HG03139 (cell line): ENCODE data around the gene ZMIZ1.

Source experiments
- ATAC-seq: cut with Tn5 transposase; IDR thresholded peaks from one replicate; pipeline ENCODE4 v1.9.1; 2021; ENCODE audit not compliant: unreplicated experiment

ZMIZ1 gene

GRCh38 chr10:79183468-79183865, 114.7 kb downstream of the ZMIZ1 start:
- no peak for ATAC-seq

- ATAC-seq, result no peak
Observed at GRCh38 chr10:79184145-79184625, 115.4 kb downstream of the ZMIZ1 start.

GRCh38 chr10:79184657-79185056, 115.9 kb downstream of the ZMIZ1 start:
- ATAC-seq, result no peak

GRCh38 chr10:79185067-79185774, 116.5 kb downstream of the ZMIZ1 start:
- ATAC-seq, result no peak

- no peak for ATAC-seq
Observed at GRCh38 chr10:79185796-79186374, 117.1 kb downstream of the ZMIZ1 start.

GRCh38 chr10:79186486-79187120, 117.8 kb downstream of the ZMIZ1 start:
- no peak for ATAC-seq

GRCh38 chr10:79187121-79187940, 118.6 kb downstream of the ZMIZ1 start:
- ATAC-seq, result no peak

- ATAC-seq, result no peak
Observed at GRCh38 chr10:79188154-79188965, 119.6 kb downstream of the ZMIZ1 start.

GRCh38 chr10:79189181-79189580, 120.4 kb downstream of the ZMIZ1 start:
- ATAC-seq, result no peak

GRCh38 chr10:79189853-79190435, 121.2 kb downstream of the ZMIZ1 start:
- no peak for ATAC-seq

- no peak for ATAC-seq
Observed at GRCh38 chr10:79190740-79191261, 122.0 kb downstream of the ZMIZ1 start.

- no peak for ATAC-seq
Observed at GRCh38 chr10:79191951-79192676, 123.3 kb downstream of the ZMIZ1 start.

- no peak for ATAC-seq
Observed at GRCh38 chr10:79192677-79193003, 123.9 kb downstream of the ZMIZ1 start.

- ATAC-seq, result no peak
Observed at GRCh38 chr10:79193694-79194382, 125.1 kb downstream of the ZMIZ1 start.

GRCh38 chr10:79195091-79195923, 126.5 kb downstream of the ZMIZ1 start:
- ATAC-seq, result no peak

GRCh38 chr10:79196470-79197461, 128.0 kb downstream of the ZMIZ1 start:
- no peak for ATAC-seq

- no peak for ATAC-seq
Observed at GRCh38 chr10:79197558-79197957, 128.8 kb downstream of the ZMIZ1 start.
